H9 (cell line): ENCODE results near the gene STON2. TPM values are rescaled to one million over a fixed set of nuclear protein-coding genes. Genes with fewer than 3 reads are reported as not detected.

Experiments
- DNase-seq: peaks from one replicate; pipeline ENCODE4 v3.0.0-alpha.2; 2017
- H2AFZ ChIP-seq: one replicate; pipeline ENCODE4 v1.6.1; 2013; ENCODE audit warnings: mild to moderate bottlenecking, low read length, control low read depth, moderate library complexity
- H2AK5ac ChIP-seq: 2 replicates; pipeline ENCODE4 v1.6.1; 2013; ENCODE audit warnings: low read length, control low read depth, mixed read lengths; ENCODE audit not compliant: insufficient read length
- H2BK120ac ChIP-seq: one replicate; pipeline ENCODE4 v1.6.1; 2013; ENCODE audit warnings: low read depth, mild to moderate bottlenecking, low read length, control low read depth, inconsistent platforms; ENCODE audit not compliant: poor library complexity, severe bottlenecking
- H2BK12ac ChIP-seq: 2 replicates; pipeline ENCODE4 v1.6.1; 2013; ENCODE audit warnings: low read length, control low read depth, mixed read lengths, low read depth; ENCODE audit not compliant: insufficient read length
- H2BK15ac ChIP-seq: 2 replicates; pipeline ENCODE4 v1.6.1; 2013; ENCODE audit warnings: low read depth, low read length, control low read depth
- H2BK20ac ChIP-seq: one replicate; pipeline ENCODE4 v1.6.1; 2013; ENCODE audit warnings: low read depth, mild to moderate bottlenecking, low read length, control low read depth, inconsistent platforms; ENCODE audit not compliant: poor library complexity, severe bottlenecking
- H2BK5ac ChIP-seq: 2 replicates; pipeline ENCODE4 v1.6.1; 2013; ENCODE audit warnings: low read length, control low read depth, mixed read lengths; ENCODE audit not compliant: insufficient read length
- H3K14ac ChIP-seq: 2 replicates; pipeline ENCODE4 v1.6.1; 2013; ENCODE audit warnings: low read length, control low read depth; ENCODE audit not compliant: insufficient read depth
- H3K18ac ChIP-seq: 2 replicates; pipeline ENCODE4 v1.6.1; 2013; ENCODE audit warnings: low read depth, mild to moderate bottlenecking, mixed read lengths, low read length, control low read depth; ENCODE audit not compliant: insufficient read length
- H3K23ac ChIP-seq: 2 replicates; pipeline ENCODE4 v1.6.1; 2013; ENCODE audit warnings: low read length, control low read depth, mixed read lengths, low read depth; ENCODE audit not compliant: insufficient read length
- H3K23me2 ChIP-seq: 2 replicates; pipeline ENCODE4 v1.6.1; 2013; ENCODE audit warnings: low read depth, mild to moderate bottlenecking, mixed read lengths, low read length, control low read depth; ENCODE audit not compliant: insufficient read length, poor library complexity, severe bottlenecking
- H3K27ac ChIP-seq: 2 replicates; pipeline ENCODE4 v1.5.1; 2013; ENCODE audit warnings: low read length, control low read depth, mixed read lengths, low read depth; ENCODE audit not compliant: insufficient read length
- H3K27me3 ChIP-seq: 2 replicates; pipeline ENCODE4 v1.6.1; 2013; ENCODE audit warnings: low read length, control low read depth, inconsistent platforms; ENCODE audit not compliant: insufficient read depth
- H3K4ac ChIP-seq: 2 replicates; pipeline ENCODE4 v1.6.1; 2013; ENCODE audit warnings: low read depth, mild to moderate bottlenecking, control low read depth, inconsistent platforms, low read length, moderate library complexity
- H3K4me1 ChIP-seq: 2 replicates; pipeline ENCODE4 v1.6.1; 2013; ENCODE audit warnings: low read length, control low read depth, inconsistent platforms; ENCODE audit not compliant: insufficient read depth
- H3K4me2 ChIP-seq: 2 replicates; pipeline ENCODE4 v1.6.1; 2013; ENCODE audit warnings: low read length, control low read depth, mixed read lengths; ENCODE audit not compliant: insufficient read length, insufficient read depth
- H3K56ac ChIP-seq: 2 replicates; pipeline ENCODE4 v1.6.1; 2013; ENCODE audit warnings: low read depth, mild to moderate bottlenecking, mixed read lengths, low read length, control low read depth; ENCODE audit not compliant: insufficient read length
- H3K79me1 ChIP-seq: 2 replicates; pipeline ENCODE4 v1.6.1; 2013; ENCODE audit warnings: low read depth, mild to moderate bottlenecking, moderate library complexity, low read length, control low read depth, inconsistent platforms; ENCODE audit not compliant: insufficient read depth, poor library complexity, severe bottlenecking
- H3K79me2 ChIP-seq: 2 replicates; pipeline ENCODE4 v1.6.1; 2013; ENCODE audit warnings: low read length, control low read depth, inconsistent platforms; ENCODE audit not compliant: insufficient read depth
- H3K9ac ChIP-seq: 2 replicates; pipeline ENCODE4 v1.6.1; 2013; ENCODE audit warnings: low read length, control low read depth, mixed read lengths; ENCODE audit not compliant: insufficient read length; ENCODE audit errors: extremely low read depth
- H3K9me3 ChIP-seq: one replicate; pipeline ENCODE4 v1.6.1; 2013; ENCODE audit warnings: low read depth, low read length, inconsistent platforms; ENCODE audit not compliant: control insufficient read depth
- H3T11ph ChIP-seq: one replicate; pipeline ENCODE4 v1.6.1; 2013; ENCODE audit warnings: mild to moderate bottlenecking, low read length, control low read depth, inconsistent platforms
- H4K20me1 ChIP-seq: one replicate; pipeline ENCODE4 v1.6.1; 2013; ENCODE audit not compliant: control insufficient read depth, insufficient read length, insufficient read depth
- H4K5ac ChIP-seq: 2 replicates; pipeline ENCODE4 v1.6.1; 2013; ENCODE audit warnings: low read depth, mild to moderate bottlenecking, mixed read lengths, low read length, control low read depth; ENCODE audit not compliant: insufficient read length
- H4K8ac ChIP-seq: replicated peaks from 2 replicates; pipeline ENCODE4 v1.6.1; 2013; ENCODE audit warnings: low read length, control low read depth, mixed read lengths, low read depth; ENCODE audit not compliant: insufficient read length
- H4K91ac ChIP-seq: 2 replicates; pipeline ENCODE4 v1.6.1; 2013; ENCODE audit warnings: low read depth, mild to moderate bottlenecking, moderate library complexity, mixed read lengths, low read length, control low read depth; ENCODE audit not compliant: insufficient read length
- H3K27ac Mint-ChIP-seq, 3 experiments: 2 replicates in 2 of 3; 3 replicates in 1 of 3; pipeline ENCODE4 v1.8.0; 2020 to 2021; ENCODE audit warnings: mixed read lengths in 3 of 3, mild to moderate bottlenecking in 1 of 3, moderate library complexity in 1 of 3
- H3K27me3 Mint-ChIP-seq: 2 replicates; pipeline ENCODE4 v1.8.0; 2021; ENCODE audit warnings: low read depth, mild to moderate bottlenecking, moderate library complexity, mixed read lengths
- H3K36me3 Mint-ChIP-seq, 3 experiments: 2 replicates in 2 of 3; 3 replicates in 1 of 3; pipeline ENCODE4 v1.8.0; 2020 to 2021; ENCODE audit warnings: low read depth in 3 of 3, mixed read lengths in 3 of 3; ENCODE audit not compliant: insufficient read depth in 1 of 3
- H3K4me1 Mint-ChIP-seq, 2 experiments: 2 replicates each; pipeline ENCODE4 v1.8.0; 2020; ENCODE audit warnings: mixed read lengths in 2 of 2
- H3K4me3 Mint-ChIP-seq, 2 experiments: 2 replicates in 1 of 2; 3 replicates in 1 of 2; pipeline ENCODE4 v1.8.0; 2020 to 2021; ENCODE audit warnings: mild to moderate bottlenecking in 2 of 2, mixed read lengths in 2 of 2, moderate library complexity in 1 of 2
- H3K9me3 Mint-ChIP-seq, 2 experiments: 2 replicates in 1 of 2; 3 replicates in 1 of 2; pipeline ENCODE4 v1.8.0; 2020; ENCODE audit warnings: mild to moderate bottlenecking in 2 of 2, mixed read lengths in 2 of 2, moderate library complexity in 1 of 2
- CTCF ChIP-seq: fragments of 200-600 bp; sonication (generic); conservative IDR thresholded peaks from 3 replicates; pipeline ENCODE4 v1.8.0; 2021; ENCODE audit warnings: antibody characterized with exemption, mild to moderate bottlenecking
- WGBS: extraction: QIAGEN DNeasy Blood & Tissue Kit; methylation state at CpG from one replicate; pipeline ENCODE4 v1.1.7; 2013; ENCODE audit warnings: missing lambda C conversion rate, low lambda C conversion rate, mixed read lengths; ENCODE audit not compliant: insufficient read length; ENCODE audit errors: extremely low coverage; 5-methylcytosine and 5-hydroxymethylcytosine counted together
- total RNA-seq: library from RNA; stranded (reverse); gene quantifications from 2 replicates; pipeline ENCODE4 v1.2.1, GENCODE V29; 2021

Gene STON2
- total RNA-seq, 1 experiment from 2014 or later = 62.9 TPM

DNA sequence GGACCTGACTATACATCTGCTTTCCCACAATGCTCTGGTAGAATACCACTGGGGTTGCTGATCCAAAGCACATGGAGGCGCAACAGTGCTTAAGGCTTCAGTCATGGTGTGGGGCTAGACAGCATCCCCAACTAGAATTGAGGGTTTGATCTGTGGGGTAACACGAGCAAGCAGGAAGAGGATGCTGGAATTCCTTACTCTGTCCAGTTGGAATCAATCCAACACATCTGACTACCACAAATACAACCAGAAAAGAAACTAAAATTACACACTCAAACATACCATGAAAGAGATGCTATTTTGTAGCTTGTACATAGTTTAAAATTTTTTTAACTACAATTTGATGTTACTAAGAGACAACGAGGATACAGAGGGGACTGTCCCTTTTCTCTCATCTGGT lies 138.9 kb downstream of the STON2 start:
- Histone ChIP-seq H3K4ac (no peak overlapping the region), H3K27me3 (no peaks in the 10 kb centered on the region), H3K56ac (no peak overlapping the region), H2AFZ (no peak overlapping the region), H3K4me1 (peaks cover 6% of the 10 kb centered on the region; the same call in 1 of the 2 replicates), H2BK120ac (no peak overlapping the region), H3K23me2 (no peaks in the 10 kb centered on the region), H3K9me3 (no peaks in the 10 kb centered on the region), H2BK20ac (no peak overlapping the region), H2BK12ac (no peak overlapping the region), H3K23ac (no peak overlapping the region), H2BK5ac (no peak overlapping the region), H3T11ph (no peak overlapping the region), H4K20me1 (no peaks in the 10 kb centered on the region), H4K91ac (no peak overlapping the region), H4K5ac (no peak overlapping the region), H3K14ac (no peak overlapping the region), H2AK5ac (no peak overlapping the region), H4K8ac (no peak overlapping the region), H3K27ac (no peak overlapping the region), H3K4me2 (no peak overlapping the region), H2BK15ac (no peak overlapping the region), H3K18ac (no peak overlapping the region), H3K79me2 (no peaks in the 10 kb centered on the region), H3K79me1 (no peaks in the 10 kb centered on the region), H3K9ac (no peak overlapping the region)
- Mint-ChIP-seq H3K9me3 (0 out of 5 replicates have a peak, but pooled peaks cover 0 to 3% of the 10 kb centered on the region in 2 experiments), H3K4me3 (no peak overlapping the region), H3K27ac (no peak overlapping the region), H3K4me1 (peaks cover 29% of the 10 kb centered on the region in 2 experiments), H3K36me3 (peaks cover 9 to 19% (median 19%) of the 10 kb centered on the region in 3 experiments; a peak in 6 of 7 replicates), H3K27me3 (no peaks in the 10 kb centered on the region)
- no CpG with 5 or more reads among the region's 3 CpGs for WGBS
- TF ChIP-seq CTCF = no peak
- no peak for DNase-seq
